Stimulated activated CD4-positive, alpha-beta T cell treated with anti-CD3 and anti-CD28 coated beads, Interleukin-15, amount 100 ng/mL, for 48 hours (primary cell): ENCODE measurements around the gene NIT2.
"Not testable (repeated sequence)": the region's sequence is repeated elsewhere in the genome, so short reads cannot be mapped to it uniquely, and the experiment has no call there.

Source experiments
- DNase-seq, 2 donors: peaks; one replicate each; pipeline ENCODE4 v3.0.0-alpha.2; 2020; ENCODE audit warnings: low read depth in 2 of 2

NIT2 gene, protein sequence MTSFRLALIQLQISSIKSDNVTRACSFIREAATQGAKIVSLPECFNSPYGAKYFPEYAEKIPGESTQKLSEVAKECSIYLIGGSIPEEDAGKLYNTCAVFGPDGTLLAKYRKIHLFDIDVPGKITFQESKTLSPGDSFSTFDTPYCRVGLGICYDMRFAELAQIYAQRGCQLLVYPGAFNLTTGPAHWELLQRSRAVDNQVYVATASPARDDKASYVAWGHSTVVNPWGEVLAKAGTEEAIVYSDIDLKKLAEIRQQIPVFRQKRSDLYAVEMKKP

GRCh38 chr3:100334488-100335351 is at the start of gene NIT2:
NIT2 (plus strand) TSS chr3:100334757; CDS start chr3:100334792, 35 bp downstream.
- peak; percentile 64 to 75 for DNase-seq

GRCh38 chr3:100288288-100288894 is 46.2 kb upstream of the NIT2 start:
- DNase-seq, result no peak

- DNase-seq, result no peak
Measured at GRCh38 chr3:100289339-100289738, 45.2 kb upstream of the NIT2 start.

GRCh38 chr3:100295089-100295488 is 39.5 kb upstream of the NIT2 start:
- DNase-seq, result no peak

GRCh38 chr3:100297784-100298183 is 36.8 kb upstream of the NIT2 start:
- no peak for DNase-seq

DNA sequence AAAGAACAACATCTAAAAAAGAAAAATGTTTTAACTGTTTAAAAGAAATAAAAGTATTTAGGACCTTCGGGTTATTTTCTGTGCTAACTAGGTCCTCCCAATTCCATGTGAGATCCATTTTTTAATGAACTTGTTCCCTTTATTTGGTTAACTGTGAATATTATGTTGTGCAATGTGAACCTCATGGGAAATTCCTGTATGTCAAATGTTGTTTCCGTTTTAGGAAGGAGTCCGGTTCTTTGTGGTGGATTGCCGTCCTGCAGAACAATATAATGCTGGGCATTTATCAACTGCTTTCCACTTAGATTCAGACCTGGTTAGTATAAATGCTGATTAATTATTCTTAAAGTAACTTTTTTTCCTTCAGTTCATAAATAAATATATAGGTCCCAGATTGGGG is 35.5 kb upstream of the NIT2 start:
- DNase-seq, result no peak

DNA sequence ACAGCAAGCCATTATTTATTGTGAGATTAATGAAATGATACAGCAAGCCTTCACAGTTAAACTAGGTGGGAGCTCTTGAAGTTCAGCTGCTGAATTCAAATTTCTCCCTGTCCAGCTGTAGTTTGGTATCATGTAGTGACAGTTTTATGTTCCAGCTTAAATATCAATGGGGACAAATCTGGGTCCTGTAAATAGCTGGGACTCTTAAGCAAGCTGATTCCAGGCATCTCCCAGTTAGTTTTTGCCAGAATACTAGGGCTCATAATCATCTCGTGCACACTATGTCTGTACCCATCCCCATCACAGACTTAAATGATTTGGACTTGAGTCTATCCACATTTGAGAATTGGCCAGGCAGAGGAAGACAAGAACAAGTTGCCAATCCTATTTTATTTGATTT is 27.9 kb upstream of the NIT2 start:
- DNase-seq, result no peak

DNA sequence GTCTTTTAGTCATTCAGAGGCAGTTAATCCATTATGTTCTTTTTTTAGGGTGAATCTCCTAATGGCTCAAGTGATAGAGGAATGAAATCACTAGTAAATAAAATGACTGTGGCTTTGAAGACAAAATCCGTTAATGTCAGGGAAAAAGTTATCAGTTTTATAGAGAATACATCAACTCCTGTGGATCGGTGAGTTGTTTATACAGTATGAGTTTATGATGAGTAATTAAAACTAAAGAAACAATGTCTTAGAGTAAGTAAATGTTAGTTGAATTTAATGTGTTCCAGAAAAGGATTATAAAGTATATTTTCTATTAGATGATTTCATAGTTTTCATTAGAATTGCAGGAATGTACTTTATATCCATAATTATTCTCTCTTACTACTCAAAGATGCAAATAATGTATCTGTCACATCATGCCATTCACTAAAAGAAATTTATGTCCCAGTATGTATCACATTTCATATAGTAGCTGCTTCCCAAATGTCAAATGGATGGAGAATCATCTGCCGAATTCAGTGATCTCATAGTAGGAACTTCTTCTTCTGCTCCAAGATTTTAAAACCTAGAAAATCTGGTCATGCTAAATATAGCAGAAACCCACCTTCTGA is 24.1 kb upstream of the NIT2 start:
- DNase-seq, result no peak

DNA sequence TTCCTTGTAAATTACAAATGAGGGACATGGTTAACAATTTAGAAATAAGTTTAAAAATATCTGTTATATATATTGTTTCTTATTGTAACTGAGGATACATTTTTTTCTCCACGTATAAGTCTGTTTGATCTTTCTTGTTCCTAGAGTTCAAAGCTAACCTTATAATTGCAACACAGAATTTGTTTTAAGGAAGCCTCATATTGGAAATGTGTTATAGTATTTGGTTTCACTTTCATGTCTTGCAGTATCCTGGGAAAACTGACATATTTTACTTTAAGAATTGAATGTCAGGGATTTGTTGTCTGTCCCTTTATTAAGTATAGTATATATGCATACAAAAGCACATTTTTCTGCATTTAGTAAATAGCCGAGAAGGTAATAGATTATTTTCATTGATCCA is 23.5 kb upstream of the NIT2 start:
- no peak for DNase-seq

DNA sequence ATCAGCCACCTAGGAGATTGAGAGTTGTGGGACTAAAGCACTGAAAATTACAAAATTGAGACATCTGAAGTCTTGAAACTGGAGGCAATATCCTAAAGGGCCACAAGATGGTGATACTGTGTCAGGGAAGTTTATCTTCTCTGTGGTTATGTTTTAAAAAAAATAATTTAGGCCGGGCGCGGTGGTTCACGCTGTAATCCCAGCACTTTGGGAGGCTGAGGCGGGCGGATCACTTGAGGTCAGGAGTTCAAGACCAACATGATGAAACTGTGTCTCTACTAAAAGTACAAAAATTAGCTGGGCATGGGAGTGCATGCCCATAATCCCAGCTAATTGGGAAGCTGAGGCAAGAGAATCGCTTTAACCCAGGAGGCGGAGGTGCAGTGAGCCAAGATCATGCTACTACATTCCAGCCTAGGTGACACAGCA is 17.9 kb upstream of the NIT2 start:
- no peak for DNase-seq

DNA sequence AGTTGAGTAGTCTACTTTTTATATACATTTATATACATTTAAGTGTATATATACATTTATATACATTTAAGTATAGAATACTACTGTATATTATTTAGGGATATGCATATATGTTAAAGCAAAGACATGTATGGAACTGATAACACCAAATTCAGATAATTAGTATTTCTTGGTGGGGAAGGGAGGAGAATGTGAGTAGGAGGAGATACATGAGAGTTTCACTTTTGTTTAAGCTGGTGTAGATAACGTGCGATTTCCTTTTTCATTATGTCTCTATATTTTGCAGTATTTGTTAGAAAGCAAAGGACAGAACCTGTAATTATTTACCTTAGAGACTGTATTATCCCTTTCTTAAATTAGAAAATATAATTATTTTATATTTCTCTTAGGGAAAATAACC is 16.6 kb upstream of the NIT2 start:
- no peak for DNase-seq

DNA sequence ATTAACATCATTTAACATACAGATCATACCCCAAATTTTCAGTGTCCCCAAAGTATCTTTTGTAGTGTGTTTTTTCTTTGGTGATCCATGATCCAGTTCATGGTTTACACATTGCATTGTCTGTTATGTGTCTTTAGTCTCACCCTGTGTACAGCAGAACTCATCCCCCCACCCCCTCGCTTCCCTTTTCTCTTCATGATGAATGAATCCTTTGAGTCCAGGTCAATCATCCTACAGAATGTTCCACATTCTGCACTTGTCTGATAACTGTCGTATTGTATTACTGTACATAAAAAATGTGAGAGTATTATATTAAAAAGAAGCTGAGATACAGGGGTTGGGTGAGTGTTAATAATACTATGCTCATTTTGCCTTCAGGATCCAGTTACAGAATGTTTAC is 14.6 kb upstream of the NIT2 start:
- DNase-seq, result no peak

DNA sequence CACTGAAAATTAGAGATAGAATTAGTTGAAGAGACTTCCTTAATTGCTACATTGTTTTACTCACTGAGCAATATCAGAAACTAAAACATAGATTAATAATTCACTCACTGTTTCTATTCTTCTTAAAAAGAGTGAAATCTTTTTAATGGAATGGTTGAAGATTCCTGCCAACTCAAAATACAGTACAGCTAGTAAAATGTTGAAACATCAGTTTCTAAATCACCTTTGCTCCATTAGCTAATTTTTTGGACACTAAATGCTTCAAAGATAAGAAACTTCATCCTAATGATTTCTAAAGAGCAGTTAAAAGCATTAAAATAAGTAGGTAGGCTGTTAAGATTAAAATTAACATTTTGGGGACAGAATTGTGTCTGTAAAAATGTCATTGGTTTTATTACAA is 10.5 kb upstream of the NIT2 start:
- no peak for DNase-seq

DNA sequence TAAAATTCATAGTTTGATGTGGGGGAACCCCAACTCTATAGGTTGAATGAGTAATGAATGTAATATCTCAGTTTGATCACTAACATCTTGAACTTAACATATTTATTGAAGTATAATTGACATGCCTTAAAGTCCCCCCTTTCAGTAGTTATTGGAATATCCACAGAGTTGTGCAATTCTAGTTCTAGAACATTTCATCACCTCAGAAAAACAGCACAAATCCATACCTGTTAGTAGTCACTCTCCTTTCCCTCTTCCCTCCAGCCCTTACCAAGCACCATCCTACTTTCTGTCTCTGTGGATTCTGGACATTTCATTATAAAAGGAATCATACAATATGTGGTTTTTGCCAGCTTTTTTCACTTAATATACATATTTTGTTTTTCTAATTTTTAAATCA is 8.7 kb upstream of the NIT2 start:
- DNase-seq, result no peak

DNA sequence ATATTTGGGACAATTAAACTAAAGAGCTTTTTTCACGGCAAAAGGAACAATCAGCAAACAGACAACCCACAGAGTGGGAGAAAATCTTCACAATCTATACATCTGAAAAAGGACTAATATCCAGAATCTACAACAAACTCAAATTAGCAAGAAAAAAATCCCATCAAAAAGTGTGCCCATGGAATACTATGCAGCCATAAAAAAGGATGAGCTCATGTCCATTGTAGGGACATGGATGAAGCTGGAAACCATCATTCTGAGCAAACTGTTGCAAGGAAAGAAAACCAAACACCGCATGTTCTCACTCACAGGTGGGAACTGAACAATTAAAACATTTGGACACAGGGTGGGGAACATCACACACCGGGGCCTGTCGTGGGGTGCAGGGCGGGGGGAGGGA is 7.2 kb upstream of the NIT2 start:
- DNase-seq, result not testable (repeated sequence)

- DNase-seq, result no peak
Measured at GRCh38 chr3:100329800-100330489, 4.6 kb upstream of the NIT2 start.

DNA sequence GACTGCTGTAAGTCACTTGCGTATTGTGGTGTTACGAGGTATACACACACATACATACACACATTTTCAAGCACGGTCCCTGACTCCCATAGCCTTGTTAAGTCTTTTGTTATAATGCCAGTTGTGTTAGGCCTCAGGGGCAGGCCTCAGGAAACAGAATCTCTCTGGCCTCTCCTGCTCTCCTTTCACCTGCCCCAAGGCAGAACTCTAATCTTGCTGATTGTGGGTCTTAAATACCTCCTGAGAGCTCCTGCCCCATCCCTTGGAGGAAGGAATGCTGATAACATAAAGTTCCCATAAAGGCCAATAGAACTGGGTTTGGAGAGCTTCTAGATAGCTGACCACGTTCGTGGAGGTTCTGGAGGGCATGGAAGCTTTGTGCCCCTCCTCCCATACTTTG is 3.9 kb upstream of the NIT2 start:
- no peak for DNase-seq

- DNase-seq, result no peak
Measured at GRCh38 chr3:100331660-100332059, 2.9 kb upstream of the NIT2 start.

GRCh38 chr3:100333051-100333450 is 1.5 kb upstream of the NIT2 start:
- no peak for DNase-seq

- DNase-seq, result no peak
Measured at GRCh38 chr3:100333970-100334487, 528 bp upstream of the NIT2 start.

DNA sequence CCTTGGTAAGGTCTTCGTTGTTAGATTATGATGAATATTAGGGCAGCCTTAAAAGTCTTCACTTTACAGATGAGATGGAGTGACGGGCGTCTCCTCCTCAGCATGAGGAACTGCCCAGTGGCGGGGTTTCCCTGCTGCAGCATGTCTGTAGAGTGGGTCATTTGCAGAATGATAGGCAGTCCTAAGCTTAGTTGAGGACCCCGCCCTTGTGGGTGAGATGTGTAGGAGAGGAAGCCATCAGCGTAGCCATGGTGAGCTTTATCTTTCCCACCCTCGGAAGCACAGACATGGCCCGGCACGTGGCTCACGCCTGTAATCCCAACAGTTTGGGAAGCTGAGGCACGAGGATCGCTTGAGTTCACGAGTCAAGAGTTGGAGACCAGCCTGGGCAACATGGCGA is 877 bp downstream of the NIT2 start:
- DNase-seq, result no peak

GRCh38 chr3:100336229-100336628 is 1.7 kb downstream of the NIT2 start:
- DNase-seq, result not testable (repeated sequence)
